Ishikawa (cell line): ENCODE data around the gene DIS3L2.

ENCODE experiments used
- CEBPB ChIP-seq: IDR thresholded peaks from 2 replicates; pipeline ENCODE4 v1.6.1; 2012
- CREB1 ChIP-seq: IDR thresholded peaks from 2 replicates; pipeline ENCODE4 v1.6.1; 2012; ENCODE audit warnings: low read depth
- EGR1 ChIP-seq: IDR thresholded peaks from 2 replicates; pipeline ENCODE4 v1.6.1; 2012
- EP300 ChIP-seq: IDR thresholded peaks from 2 replicates; pipeline ENCODE4 v1.6.1; 2012; ENCODE audit warnings: borderline replicate concordance
- FOXM1 ChIP-seq: IDR thresholded peaks from 2 replicates; pipeline ENCODE4 v1.6.1; 2012; ENCODE audit warnings: low read depth, borderline replicate concordance
- NFIC ChIP-seq: IDR thresholded peaks from 2 replicates; pipeline ENCODE4 v1.6.1; 2012
- RAD21 ChIP-seq: IDR thresholded peaks from 2 replicates; pipeline ENCODE4 v1.6.1; 2012; ENCODE audit warnings: low read depth
- TAF1 ChIP-seq: IDR thresholded peaks from 2 replicates; pipeline ENCODE4 v1.6.1; 2012; ENCODE audit warnings: low read depth, mild to moderate bottlenecking
- TCF12 ChIP-seq: IDR thresholded peaks from 2 replicates; pipeline ENCODE4 v1.6.1; 2012; ENCODE audit warnings: low read depth
- TEAD4 ChIP-seq: IDR thresholded peaks from 2 replicates; pipeline ENCODE4 v1.6.1; 2012
- YY1 ChIP-seq: IDR thresholded peaks from 2 replicates; pipeline ENCODE4 v1.6.1; 2012; ENCODE audit warnings: low read depth
- ZBTB7A ChIP-seq: IDR thresholded peaks from 2 replicates; pipeline ENCODE4 v1.6.1; 2012; ENCODE audit warnings: low read depth
- TF ChIP-seq, protein P1 (sequence below): IDR thresholded peaks from 2 replicates; pipeline ENCODE4 v1.6.1; 2012
- TF ChIP-seq, protein P2 (sequence below): IDR thresholded peaks from 2 replicates; pipeline ENCODE4 v1.6.1; 2012
- TF ChIP-seq, protein P3 (sequence below): IDR thresholded peaks from 2 replicates; pipeline ENCODE4 v1.6.1; 2012; ENCODE audit warnings: low read depth, mild to moderate bottlenecking

The DIS3L2 gene

DNA sequence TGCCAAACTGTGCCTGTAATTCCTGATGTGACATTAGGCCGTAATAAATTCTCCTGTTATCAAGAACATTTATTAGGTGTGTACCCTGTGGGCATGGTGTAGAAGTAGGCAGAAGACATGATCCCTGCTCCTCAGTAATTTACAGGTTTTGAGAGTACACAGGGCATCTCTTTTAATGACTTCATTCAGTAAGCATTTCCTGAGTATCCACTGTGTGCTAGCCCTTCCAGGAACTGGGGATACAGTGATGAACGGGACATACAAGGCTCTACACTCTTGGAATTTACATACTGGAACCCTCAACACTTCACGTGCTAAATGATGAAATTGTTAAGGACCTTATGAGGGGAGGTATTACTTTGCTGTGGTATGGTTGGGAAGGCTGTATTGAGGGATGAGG, 30.2 kb downstream of the DIS3L2 start:
- TF ChIP-seq ZBTB7A (no peak), EGR1 (no peak), CEBPB (no peak), RAD21 (no peak), CREB1 (no peak), TCF12 (no peak), EP300 (no peak), NFIC (no peak)
- TF ChIP-seq, protein P1, sequence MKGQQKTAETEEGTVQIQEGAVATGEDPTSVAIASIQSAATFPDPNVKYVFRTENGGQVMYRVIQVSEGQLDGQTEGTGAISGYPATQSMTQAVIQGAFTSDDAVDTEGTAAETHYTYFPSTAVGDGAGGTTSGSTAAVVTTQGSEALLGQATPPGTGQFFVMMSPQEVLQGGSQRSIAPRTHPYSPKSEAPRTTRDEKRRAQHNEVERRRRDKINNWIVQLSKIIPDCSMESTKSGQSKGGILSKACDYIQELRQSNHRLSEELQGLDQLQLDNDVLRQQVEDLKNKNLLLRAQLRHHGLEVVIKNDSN, result no peak
- TF ChIP-seq, protein P2, sequence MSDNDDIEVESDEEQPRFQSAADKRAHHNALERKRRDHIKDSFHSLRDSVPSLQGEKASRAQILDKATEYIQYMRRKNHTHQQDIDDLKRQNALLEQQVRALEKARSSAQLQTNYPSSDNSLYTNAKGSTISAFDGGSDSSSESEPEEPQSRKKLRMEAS, result no peak

DNA sequence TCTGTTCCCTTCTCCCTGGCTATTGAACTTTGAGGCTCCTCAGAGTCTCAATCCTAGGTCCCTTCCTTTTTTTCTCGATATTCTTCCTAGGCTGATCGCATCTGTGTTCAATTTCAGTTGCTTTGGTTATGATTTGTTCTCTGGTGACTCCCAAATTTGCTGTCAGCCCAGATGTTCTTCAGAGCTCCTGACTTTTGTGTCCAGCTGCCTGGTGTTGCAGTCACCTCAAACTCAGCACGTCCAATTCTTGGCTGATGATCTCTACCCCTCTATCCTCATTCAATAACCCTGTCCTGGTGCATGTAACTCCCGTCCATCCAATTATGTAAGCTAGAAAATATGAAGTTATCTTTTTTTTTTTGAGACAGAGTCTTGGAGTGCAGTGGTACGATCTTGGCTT, 31.4 kb downstream of the DIS3L2 start:
- TF ChIP-seq TEAD4, result no peak
- TF ChIP-seq TAF1, result no peak
- TF ChIP-seq RAD21, result no peak
- no peak for TF ChIP-seq CREB1
- TF ChIP-seq YY1, result no peak
- TF ChIP-seq ZBTB7A, result no peak
- TF ChIP-seq CEBPB, result no peak
- TF ChIP-seq, protein P2, result no peak
- TF ChIP-seq NFIC, result no peak
- TF ChIP-seq FOXM1, result no peak
- no peak for TF ChIP-seq EGR1
- TF ChIP-seq EP300, result no peak
- no peak for TF ChIP-seq TCF12
- TF ChIP-seq, protein P3, sequence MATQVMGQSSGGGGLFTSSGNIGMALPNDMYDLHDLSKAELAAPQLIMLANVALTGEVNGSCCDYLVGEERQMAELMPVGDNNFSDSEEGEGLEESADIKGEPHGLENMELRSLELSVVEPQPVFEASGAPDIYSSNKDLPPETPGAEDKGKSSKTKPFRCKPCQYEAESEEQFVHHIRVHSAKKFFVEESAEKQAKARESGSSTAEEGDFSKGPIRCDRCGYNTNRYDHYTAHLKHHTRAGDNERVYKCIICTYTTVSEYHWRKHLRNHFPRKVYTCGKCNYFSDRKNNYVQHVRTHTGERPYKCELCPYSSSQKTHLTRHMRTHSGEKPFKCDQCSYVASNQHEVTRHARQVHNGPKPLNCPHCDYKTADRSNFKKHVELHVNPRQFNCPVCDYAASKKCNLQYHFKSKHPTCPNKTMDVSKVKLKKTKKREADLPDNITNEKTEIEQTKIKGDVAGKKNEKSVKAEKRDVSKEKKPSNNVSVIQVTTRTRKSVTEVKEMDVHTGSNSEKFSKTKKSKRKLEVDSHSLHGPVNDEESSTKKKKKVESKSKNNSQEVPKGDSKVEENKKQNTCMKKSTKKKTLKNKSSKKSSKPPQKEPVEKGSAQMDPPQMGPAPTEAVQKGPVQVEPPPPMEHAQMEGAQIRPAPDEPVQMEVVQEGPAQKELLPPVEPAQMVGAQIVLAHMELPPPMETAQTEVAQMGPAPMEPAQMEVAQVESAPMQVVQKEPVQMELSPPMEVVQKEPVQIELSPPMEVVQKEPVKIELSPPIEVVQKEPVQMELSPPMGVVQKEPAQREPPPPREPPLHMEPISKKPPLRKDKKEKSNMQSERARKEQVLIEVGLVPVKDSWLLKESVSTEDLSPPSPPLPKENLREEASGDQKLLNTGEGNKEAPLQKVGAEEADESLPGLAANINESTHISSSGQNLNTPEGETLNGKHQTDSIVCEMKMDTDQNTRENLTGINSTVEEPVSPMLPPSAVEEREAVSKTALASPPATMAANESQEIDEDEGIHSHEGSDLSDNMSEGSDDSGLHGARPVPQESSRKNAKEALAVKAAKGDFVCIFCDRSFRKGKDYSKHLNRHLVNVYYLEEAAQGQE, result no peak
- TF ChIP-seq, protein P1, result no peak

DNA sequence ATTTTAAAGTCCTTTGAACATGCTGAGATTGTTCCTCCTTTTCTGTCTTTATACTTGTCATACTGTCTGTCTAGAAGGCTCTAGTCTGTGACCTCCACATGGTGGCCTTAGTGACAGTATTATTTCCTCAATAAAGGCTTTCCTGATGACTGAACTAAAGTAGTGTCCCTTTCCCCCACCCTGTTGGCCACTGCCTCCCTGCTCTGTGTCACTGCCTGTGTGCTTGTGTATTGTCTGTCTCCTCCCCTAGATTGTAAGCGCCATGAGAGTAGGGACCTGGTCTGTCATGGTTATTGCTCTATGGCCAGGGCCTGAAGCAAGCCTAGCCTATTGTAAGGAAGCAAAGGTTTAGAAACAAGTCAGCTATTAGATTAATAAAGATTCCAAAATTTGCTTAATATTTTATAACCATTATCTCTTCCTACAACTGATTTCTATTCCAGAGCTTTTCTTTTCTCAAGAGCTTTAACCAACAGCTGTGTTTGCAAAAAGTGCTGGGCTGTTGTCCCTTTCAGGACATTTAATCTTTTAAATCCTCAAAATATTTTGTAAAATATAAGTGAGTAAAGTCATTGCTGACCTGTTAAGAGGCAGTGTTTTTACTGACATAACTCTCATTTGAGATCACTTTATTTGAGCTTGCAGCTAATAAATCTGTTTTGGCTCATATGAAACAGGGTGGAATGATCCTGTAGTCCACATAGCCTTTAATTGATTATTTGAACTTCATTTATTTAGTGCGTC, 35.5 kb downstream of the DIS3L2 start:
- TF ChIP-seq RAD21, result no peak
- no peak for TF ChIP-seq CEBPB
- no peak for TF ChIP-seq EGR1
- TF ChIP-seq, protein P3, result no peak
- TF ChIP-seq FOXM1, result no peak
- TF ChIP-seq, protein P1, result no peak
- no peak for TF ChIP-seq TCF12
- TF ChIP-seq CREB1, result no peak
- no peak for TF ChIP-seq NFIC

DNA sequence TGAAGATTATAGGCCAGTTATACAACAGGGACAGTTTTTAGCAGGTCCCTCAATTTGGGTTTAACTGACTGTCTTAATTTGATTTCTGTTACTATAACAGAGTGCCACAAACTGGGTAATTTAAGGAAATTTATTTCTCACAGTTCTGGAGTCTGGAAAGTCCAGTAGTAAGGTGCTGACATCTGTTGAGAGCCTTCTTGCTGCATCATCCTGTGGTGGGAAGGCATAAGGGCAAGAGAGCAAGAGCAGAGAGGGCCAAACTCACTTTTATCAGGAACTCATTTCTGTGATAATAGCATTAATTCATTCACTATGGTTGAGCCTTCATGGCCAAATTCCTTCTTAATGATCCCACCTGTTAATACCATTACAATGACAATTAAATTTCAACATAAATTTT, 36.5 kb downstream of the DIS3L2 start:
- TF ChIP-seq ZBTB7A (no peak), FOXM1 (no peak), NFIC (no peak), YY1 (no peak), EP300 (no peak), TEAD4 (no peak), CREB1 (no peak), CEBPB (no peak), TCF12 (no peak), EGR1 (no peak), TAF1 (no peak), RAD21 (no peak)
- TF ChIP-seq, protein P2, result no peak
- TF ChIP-seq, protein P1, result no peak
- TF ChIP-seq, protein P3, result no peak
